HepG2 (cell line): ENCODE results near the gene P2RX1. TPM values are rescaled to one million over a fixed set of nuclear protein-coding genes. Genes with fewer than 3 reads are reported as not detected.

Experiments used
- ARNTL ChIP-seq: sonication (generic); formaldehyde crosslinking; IDR thresholded peaks from 2 replicates; pipeline ENCODE4 v1.4.0; 2020; ENCODE audit warnings: mild to moderate bottlenecking, missing genetic modification reagents
- ASH2L ChIP-seq: fragments of 300-600, 200-600 bp; sonication (generic); IDR thresholded peaks from 2 replicates; pipeline ENCODE4 v1.7.0; 2017; ENCODE audit warnings: low read depth, mild to moderate bottlenecking, moderate library complexity, mixed read lengths, low read length; ENCODE audit not compliant: insufficient read length
- HIVEP1 ChIP-seq: sonication (generic); formaldehyde crosslinking; IDR thresholded peaks from 2 replicates; pipeline ENCODE4 v1.4.0; 2020; ENCODE audit warnings: mild to moderate bottlenecking, missing genetic modification reagents
- HNRNPUL1 ChIP-seq: fragments of 200-400 bp; formaldehyde crosslinking; IDR thresholded peaks from 2 replicates; pipeline ENCODE4 v1.6.1; 2017; ENCODE audit warnings: low read depth, mild to moderate bottlenecking, low read length, moderate library complexity
- KDM3A ChIP-seq: IDR thresholded peaks from 2 replicates; pipeline ENCODE4 v1.6.1; 2018; ENCODE audit warnings: low read depth, missing compliant biosample characterization
- MAZ ChIP-seq, 2 experiments: sonication (generic) in 1 of 2; formaldehyde crosslinking in 1 of 2; IDR thresholded peaks; 2 replicates each; pipeline versions ENCODE4 v1.5.0 to v1.6.1; 2012 to 2020; ENCODE audit warnings: low read depth in 2 of 2, mild to moderate bottlenecking in 2 of 2, borderline replicate concordance in 1 of 2, improper control_type of control experiment in 1 of 2, low read length in 1 of 2, missing genetic modification reagents in 1 of 2, moderate library complexity in 1 of 2
- MXD1 ChIP-seq: sonication (generic); formaldehyde crosslinking; IDR thresholded peaks from 2 replicates; pipeline ENCODE4 v1.4.0; 2020; ENCODE audit warnings: mild to moderate bottlenecking, missing genetic modification reagents
- NCOA2 ChIP-seq: sonication (generic); formaldehyde crosslinking; IDR thresholded peaks from 2 replicates; pipeline ENCODE4 v1.8.0; 2022; ENCODE audit warnings: inconsistent platforms
- NPAS2 ChIP-seq: sonication (generic); formaldehyde crosslinking; IDR thresholded peaks from 2 replicates; pipeline ENCODE4 v1.8.0; 2022; ENCODE audit warnings: mild to moderate bottlenecking, missing genetic modification reagents, borderline replicate concordance
- PATZ1 ChIP-seq: sonication (generic); formaldehyde crosslinking; IDR thresholded peaks from 2 replicates; pipeline ENCODE4 v1.4.0; 2020; ENCODE audit warnings: missing genetic modification reagents
- TBX2 ChIP-seq: sonication (generic); formaldehyde crosslinking; IDR thresholded peaks from 2 replicates; pipeline ENCODE4 v1.5.0; 2020; ENCODE audit warnings: missing genetic modification reagents, mild to moderate bottlenecking, borderline replicate concordance
- ZFYVE20 ChIP-seq: sonication (generic); formaldehyde crosslinking; IDR thresholded peaks from 2 replicates; pipeline ENCODE4 v1.8.0; 2023; ENCODE audit warnings: low read depth, mild to moderate bottlenecking, moderate library complexity, missing genetic modification reagents, borderline replicate concordance
- ZIK1 ChIP-seq: sonication (generic); formaldehyde crosslinking; IDR thresholded peaks from 2 replicates; pipeline ENCODE4 v1.5.0; 2020; ENCODE audit warnings: mild to moderate bottlenecking, low read depth, missing genetic modification reagents, borderline replicate concordance
- ZNF382 ChIP-seq: sonication (generic); formaldehyde crosslinking; IDR thresholded peaks from 2 replicates; pipeline ENCODE4 v1.5.0; 2020; ENCODE audit warnings: missing genetic modification reagents, mild to moderate bottlenecking, borderline replicate concordance
- ZNF431 ChIP-seq: sonication (generic); formaldehyde crosslinking; IDR thresholded peaks from 2 replicates; pipeline ENCODE4 v1.9.0; 2022; ENCODE audit warnings: missing genetic modification reagents, low read depth, mild to moderate bottlenecking, borderline replicate concordance
- ZNF496 ChIP-seq: sonication (generic); formaldehyde crosslinking; IDR thresholded peaks from 2 replicates; pipeline ENCODE4 v1.8.1; 2023; ENCODE audit warnings: mild to moderate bottlenecking, moderate library complexity, missing genetic modification reagents; ENCODE audit not compliant: insufficient replicate concordance
- ZNF703 ChIP-seq: sonication (generic); formaldehyde crosslinking; IDR thresholded peaks from 2 replicates; pipeline ENCODE4 v1.5.1; 2020; ENCODE audit warnings: missing genetic modification reagents, mild to moderate bottlenecking, moderate library complexity, borderline replicate concordance
- polyA plus RNA-seq, 8 experiments: library from polyadenylated mRNA; depleted of rRNA in 3 of 8; stranded (reverse) in 7 of 8; unstranded in 1 of 8; fragments of >200 nt; fragmentation: Illumina TruSeq in 4 of 8; extraction: Trizol in 4 of 8; gene quantifications; 2 replicates each; pipeline versions ENCODE4 v1.2.1 to v1.2.3, GENCODE V29; 2011 to 2016; ENCODE audit warnings: low read depth in 4 of 8, missing spikeins in 1 of 8, mixed read lengths in 1 of 8; ENCODE audit not compliant: insufficient read depth in 1 of 8
- total RNA-seq, 5 experiments: library from RNA; depleted of rRNA; stranded (reverse); fragments of >200 nt; fragmentation: Illumina TruSeq; extraction: Trizol; gene quantifications; 2 replicates each; pipeline ENCODE4 v1.2.3, GENCODE V29; 2016; ENCODE audit warnings: low read depth in 1 of 5
- TF ChIP-seq, protein P1 (sequence below): sonication (generic); formaldehyde crosslinking; IDR thresholded peaks from 2 replicates; pipeline ENCODE4 v1.8.0; 2022; ENCODE audit warnings: mild to moderate bottlenecking, missing genetic modification reagents

The P2RX1 gene
- total and polyA plus RNA-seq, 2 of the 13 experiments (the other 11 are each of a cell fraction or from before 2014, with no cell fraction given): 0.04 to 0.50 TPM

GRCh38 chr17:3893003-3893719, 23.1 kb downstream of the P2RX1 start, which contains the start of gene CAMKK1 (continued):
- TF ChIP-seq MXD1 (CRISPR knock-in tag) (peak; percentile 55; the same call in 1 of the 2 replicates), ZIK1 (CRISPR knock-in tag) (0 out of 2 replicates have a peak, but pooled peaks have one; percentile 48), PATZ1 (CRISPR knock-in tag) (peak; percentile 93), ARNTL (CRISPR knock-in tag) (no peak), KDM3A (0 out of 2 replicates have a peak, but pooled peaks have one; percentile 69), HIVEP1 (CRISPR knock-in tag) (peak; percentile 66; the same call in 1 of the 2 replicates), ZNF382 (CRISPR knock-in tag) (no peak), ZFYVE20 (no peak), HNRNPUL1 (no peak), NCOA2 (CRISPR knock-in tag) (no peak), NPAS2 (CRISPR knock-in tag) (no peak), ZNF496 (CRISPR knock-in tag) (no peak), MAZ (IDR thresholded peaks at IDR 0.05; ENCODE audit: borderline replicate concordance, low read depth, low read length) (peak; percentile 67; the same call in 1 of the 2 replicates), MAZ (CRISPR knock-in tag; IDR thresholded peaks at IDR 0.05; ENCODE audit: low read depth) (peak; percentile 88), ZNF703 (CRISPR knock-in tag) (no peak), TBX2 (CRISPR knock-in tag) (peak; percentile 52; the same call in 1 of the 2 replicates), ZNF431 (CRISPR knock-in tag) (no peak), ASH2L (peak; percentile 44)
- TF ChIP-seq, protein P1, sequence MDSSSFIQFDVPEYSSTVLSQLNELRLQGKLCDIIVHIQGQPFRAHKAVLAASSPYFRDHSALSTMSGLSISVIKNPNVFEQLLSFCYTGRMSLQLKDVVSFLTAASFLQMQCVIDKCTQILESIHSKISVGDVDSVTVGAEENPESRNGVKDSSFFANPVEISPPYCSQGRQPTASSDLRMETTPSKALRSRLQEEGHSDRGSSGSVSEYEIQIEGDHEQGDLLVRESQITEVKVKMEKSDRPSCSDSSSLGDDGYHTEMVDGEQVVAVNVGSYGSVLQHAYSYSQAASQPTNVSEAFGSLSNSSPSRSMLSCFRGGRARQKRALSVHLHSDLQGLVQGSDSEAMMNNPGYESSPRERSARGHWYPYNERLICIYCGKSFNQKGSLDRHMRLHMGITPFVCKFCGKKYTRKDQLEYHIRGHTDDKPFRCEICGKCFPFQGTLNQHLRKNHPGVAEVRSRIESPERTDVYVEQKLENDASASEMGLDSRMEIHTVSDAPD (CRISPR knock-in tag): 0 out of 2 replicates have a peak, but pooled peaks have one; percentile 72
